ENCODE data around the gene WDR86.

GRCh38 chr7:151367284-151367683 lies 42.6 kb downstream of the WDR86 start:
- no peak for TF ChIP-seq SRF (IDR thresholded peaks at IDR 0.05; ENCODE audit: low read depth, low read length)
- TF ChIP-seq HDAC6 (IDR thresholded peaks at IDR 0.05; ENCODE audit: low read depth, low read length), result no peak
- no peak for TF ChIP-seq EZH2 (IDR thresholded peaks at IDR 0.05; ENCODE audit: low read depth, low read length, severe bottlenecking)
